HFFc6 (cell line): Measurements from ENCODE around the gene MUC13. TPM values are rescaled to one million over a fixed set of nuclear protein-coding genes. Genes with fewer than 3 reads are reported as not detected.

Experiments used
- DNase-seq: peaks from one replicate; pipeline ENCODE4 v3.0.0-alpha.2; 2018
- H3K27ac Mint-ChIP-seq: 2 replicates; pipeline ENCODE4 v1.8.0; 2020; ENCODE audit warnings: mild to moderate bottlenecking, mixed read lengths
- H3K27me3 Mint-ChIP-seq: 2 replicates; pipeline ENCODE4 v1.8.0; 2021; ENCODE audit warnings: mild to moderate bottlenecking, moderate library complexity, mixed read lengths; ENCODE audit not compliant: insufficient read depth
- H3K36me3 Mint-ChIP-seq: 2 replicates; pipeline ENCODE4 v1.8.0; 2021; ENCODE audit warnings: low read depth, mixed read lengths
- H3K4me1 Mint-ChIP-seq: 2 replicates; pipeline ENCODE4 v1.8.0; 2020; ENCODE audit warnings: low read depth, mixed read lengths
- H3K4me3 Mint-ChIP-seq: 2 replicates; pipeline ENCODE4 v1.8.0; 2020; ENCODE audit warnings: mild to moderate bottlenecking, moderate library complexity, mixed read lengths
- H3K9me3 Mint-ChIP-seq: 2 replicates; pipeline ENCODE4 v1.8.0; 2020; ENCODE audit warnings: mild to moderate bottlenecking, mixed read lengths
- CTCF ChIP-seq: fragments of 200-600 bp; sonication (generic); IDR thresholded peaks from 2 replicates; pipeline ENCODE4 v1.5.0; 2021; ENCODE audit warnings: antibody characterized with exemption, mild to moderate bottlenecking
- total RNA-seq, 6 experiments: library from RNA; stranded (reverse); fragmentation: NEBNext Ultra II Directional; extraction: Animal tissue kit (Norgen Biotek cat#: 25700); gene quantifications; 2 replicates in 1 of 6; 3 replicates in 5 of 6; pipeline ENCODE4 v1.2.3, GENCODE V29; 2021

MUC13 gene
- total RNA-seq, 6 experiments from 2014 or later: 0.06 to 0.21 (median 0.09) TPM; not detected in 2

GRCh38 chr3:124881976-124882697 lies 52.4 kb downstream of the MUC13 start:
- H3K36me3 Mint-ChIP-seq: 0 out of 2 replicates have a peak, but pooled peaks cover 6% of the 10 kb centered on the region
- TF ChIP-seq CTCF: no peak
- peaks cover 78% of the 10 kb centered on the region for H3K4me1 Mint-ChIP-seq
- DNase-seq: peak; percentile 42
- H3K27me3 Mint-ChIP-seq: no peaks in the 10 kb centered on the region; the same call in 1 of the 2 replicates
- no peaks in the 10 kb centered on the region for H3K9me3 Mint-ChIP-seq
- peak overlapping the region; percentile 44 for H3K4me3 Mint-ChIP-seq
- H3K27ac Mint-ChIP-seq: peak overlapping the region; percentile 76

- Mint-ChIP-seq H3K27me3 (no peaks in the 10 kb centered on the region; the same call in 1 of the 2 replicates), H3K4me1 (peaks cover 85% of the 10 kb centered on the region), H3K9me3 (no peaks in the 10 kb centered on the region), H3K27ac (peak overlapping the region; percentile 94), H3K36me3 (peaks cover 9% of the 10 kb centered on the region; the same call in 1 of the 2 replicates), H3K4me3 (peak overlapping the region; percentile 71)
- DNase-seq: no peak
- TF ChIP-seq CTCF: no peak
Observed at GRCh38 chr3:124879337-124879680, 55.2 kb downstream of the MUC13 start.

GRCh38 chr3:124878561-124879336 lies 55.8 kb downstream of the MUC13 start:
- no peaks in the 10 kb centered on the region for H3K9me3 Mint-ChIP-seq
- TF ChIP-seq CTCF: no peak
- peak overlapping the region; percentile 94 for H3K27ac Mint-ChIP-seq
- peak overlapping the region; percentile 71 for H3K4me3 Mint-ChIP-seq
- no peaks in the 10 kb centered on the region for H3K27me3 Mint-ChIP-seq
- peaks cover 85% of the 10 kb centered on the region for H3K4me1 Mint-ChIP-seq
- peak; percentile 94 for DNase-seq
- peaks cover 8% of the 10 kb centered on the region; the same call in 1 of the 2 replicates for H3K36me3 Mint-ChIP-seq

- peak overlapping the region; percentile 94 for H3K27ac Mint-ChIP-seq
- no peak for TF ChIP-seq CTCF
- no peaks in the 10 kb centered on the region for H3K27me3 Mint-ChIP-seq
- DNase-seq: no peak
- peaks cover 85% of the 10 kb centered on the region for H3K4me1 Mint-ChIP-seq
- no peaks in the 10 kb centered on the region for H3K9me3 Mint-ChIP-seq
- peaks cover 11% of the 10 kb centered on the region for H3K36me3 Mint-ChIP-seq
- peak overlapping the region; percentile 7; the same call in 1 of the 2 replicates for H3K4me3 Mint-ChIP-seq
Observed at GRCh38 chr3:124877674-124878073, 56.9 kb downstream of the MUC13 start.

- peaks cover 18% of the 10 kb centered on the region for H3K36me3 Mint-ChIP-seq
- no peak for TF ChIP-seq CTCF
- peaks cover 77% of the 10 kb centered on the region for H3K4me1 Mint-ChIP-seq
- H3K27me3 Mint-ChIP-seq: no peaks in the 10 kb centered on the region
- no peak for DNase-seq
- no peak overlapping the region for H3K4me3 Mint-ChIP-seq
- no peak overlapping the region for H3K27ac Mint-ChIP-seq
- H3K9me3 Mint-ChIP-seq: no peaks in the 10 kb centered on the region
Observed at GRCh38 chr3:124876401-124876878, 58.1 kb downstream of the MUC13 start.
